Spleen (tissue), 11 donors: Measurements from ENCODE around the gene LTB. TPM values are rescaled to one million over a fixed set of nuclear protein-coding genes. Genes with fewer than 3 reads are reported as not detected.

Source experiments
- DNase-seq: peaks from one replicate; pipeline ENCODE4 v3.0.0-alpha.2; 2020
- H3K27ac ChIP-seq, 8 donors: fragments of 200-600 bp; sonication (generic) in 7 of 8; 1 replicate in 4 of 8; 2 replicates in 4 of 8; pipeline versions ENCODE4 v1.5.0 to v1.8.0; 2016 to 2021; ENCODE audit warnings: inconsistent platforms in 4 of 8, mild to moderate bottlenecking in 4 of 8, moderate library complexity in 1 of 8
- H3K27me3 ChIP-seq, 7 donors: fragments of 200-600 bp; sonication (generic) in 6 of 7; replicated peaks in 1 of 7; 1 replicate in 4 of 7; 2 replicates in 3 of 7; pipeline versions ENCODE4 v1.5.0 to v1.8.0; 2016 to 2021; ENCODE audit warnings: inconsistent platforms in 3 of 7, mild to moderate bottlenecking in 1 of 7
- H3K36me3 ChIP-seq, 6 donors: fragments of 200-600 bp; sonication (generic) in 5 of 6; 1 replicate in 4 of 6; 2 replicates in 2 of 6; pipeline versions ENCODE4 v1.5.0 to v1.8.0; 2016 to 2021; ENCODE audit warnings: inconsistent platforms in 2 of 6
- H3K4me1 ChIP-seq, 6 donors: fragments of 200-600 bp; sonication (generic) in 5 of 6; 1 replicate in 3 of 6; 2 replicates in 3 of 6; pipeline versions ENCODE4 v1.5.0 to v1.8.0; 2016 to 2021; ENCODE audit warnings: inconsistent platforms in 3 of 6
- H3K4me3 ChIP-seq, 8 donors: fragments of 200-600 bp; sonication (generic) in 7 of 8; 1 replicate in 4 of 8; 2 replicates in 4 of 8; pipeline versions ENCODE4 v1.5.0 to v1.8.0; 2016 to 2021; ENCODE audit warnings: inconsistent platforms in 4 of 8, mild to moderate bottlenecking in 4 of 8, moderate library complexity in 2 of 8
- H3K9me3 ChIP-seq, 8 donors: fragments of 200-600 bp; sonication (generic) in 7 of 8; 1 replicate in 4 of 8; 2 replicates in 4 of 8; pipeline versions ENCODE4 v1.5.0 to v1.8.0; 2016 to 2021; ENCODE audit warnings: inconsistent platforms in 4 of 8
- CTCF ChIP-seq, 11 experiments: fragments of 200-600 bp in 7 of 11; fragments of 450-650 bp in 4 of 11; sonication (generic) in 4 of 11; IDR thresholded peaks in 8 of 11; conservative IDR thresholded peaks in 3 of 11; 1 replicate in 7 of 11; 2 replicates in 4 of 11; pipeline versions ENCODE4 v1.4.0 to v1.8.0; 2016 to 2021; ENCODE audit warnings: antibody characterized with exemption in 11 of 11, inconsistent platforms in 4 of 11, mild to moderate bottlenecking in 1 of 11
- POLR2A ChIP-seq, 3 donors: fragments of 450-650 bp; IDR thresholded peaks; one replicate each; pipeline ENCODE4 v1.5.1; 2017; ENCODE audit warnings: antibody characterized with exemption in 3 of 3, mild to moderate bottlenecking in 1 of 3
- POLR2AphosphoS5 ChIP-seq, 3 donors: sonication (generic); formaldehyde crosslinking; IDR thresholded peaks; one replicate each; pipeline ENCODE4 v1.5.1; 2017; ENCODE audit warnings: antibody characterized with exemption in 3 of 3
- WGBS, 5 donors: extraction: QIAGEN DNeasy Blood & Tissue Kit in 3 of 5; methylation state at CpG; one replicate each; pipeline versions ENCODE4 v1.1.5 to v1.1.7; 2013 to 2018; 5-methylcytosine and 5-hydroxymethylcytosine counted together
- intact Hi-C: fragments of 100-400 bp; cut with DNase I; formaldehyde crosslinking; loops from one replicate; pipeline ENCODE4 v1.15.0; 2023; ENCODE audit warnings: low total_unique reads
- polyA plus RNA-seq, 3 donors: library from polyadenylated mRNA; stranded (reverse); fragments of 200-250 nt; gene quantifications; one replicate each; pipeline ENCODE4 v1.2.1, GENCODE V29; 2013
- total RNA-seq, 7 donors: library from RNA; depleted of rRNA in 3 of 7; stranded (reverse); fragments of >200 nt in 3 of 7; fragmentation: NEBNext Ultra II Directional in 4 of 7; extraction: Animal tissue kit (Norgen Biotek cat#: 25700) in 4 of 7; gene quantifications; one replicate each; pipeline versions ENCODE4 v1.1.0 to v1.2.1, GENCODE V29; 2016 to 2021
- donor health status: healthy with polysubstance abuse.
- donor health status: DM: no; HTN: no; CAD: no; lungs with moderate emphysema.
- donor health status: DM: no; HTN: no; CAD: no.
- donor health status: Bipolar disorder and iron deficiency.
- donor health status: healthy.
- donor health status: DM: no; HTN: no; CAD: no.
- donor health status: DM: yes; HTN: yes; CAD: no.

The LTB gene
- total and polyA plus RNA-seq, 10 donors, result 83.0 to 1,256 (median 226) TPM

GRCh38 chr6:31573239-31574105, 8.8 kb downstream of the LTB start:
- TF ChIP-seq CTCF (IDR thresholded peaks at IDR 0.05 in 8 of 11, conservative IDR thresholded peaks at IDR 0.05 in 3 of 11), result no peak
- TF ChIP-seq POLR2A (IDR thresholded peaks at IDR 0.05), result no peak
- peak; percentile 58 for DNase-seq
- no peaks in the 10 kb centered on the region for H3K27me3 ChIP-seq
- no peaks in the 10 kb centered on the region for H3K9me3 ChIP-seq
- peaks cover 45 to 100% (median 83%) of the 10 kb centered on the region in 6 donors for H3K4me1 ChIP-seq
- WGBS, 5 donors, result 84 to 95% (median 90%) methylated on average over 9 of the region's 9 CpGs
- H3K4me3 ChIP-seq, result peak overlapping the region in 1 of 8 donors; percentile 71
- intact Hi-C loops, result no loop called here
- H3K36me3 ChIP-seq, result peaks cover 0 to 20% (median 1%) of the 10 kb centered on the region in 6 donors
- H3K27ac ChIP-seq, result peak overlapping the region; percentile 36 to 98 (median 89)

- DNase-seq, result peak; percentile 92
Observed at GRCh38 chr6:31572041-31572911, 9.9 kb downstream of the LTB start, which contains the start of gene LTA. Gene LTA (plus strand): TSS chr6:31572289. CDS start chr6:31572743, 454 bp downstream.

GRCh38 chr6:31569861-31570536, 12.2 kb downstream of the LTB start:
- 73 to 83% (median 76%) methylated on average over 1 of the region's 1 CpG for WGBS, 5 donors
- Histone ChIP-seq H3K36me3 (no peaks in the 10 kb centered on the region), H3K27ac (peak overlapping the region in 7 of 8 donors; percentile 21 to 98 (median 65)), H3K9me3 (no peaks in the 10 kb centered on the region), H3K4me3 (peak overlapping the region in 1 of 8 donors; percentile 17), H3K27me3 (no peaks in the 10 kb centered on the region), H3K4me1 (peaks cover 41 to 98% (median 71%) of the 10 kb centered on the region in 6 donors)
- DNase-seq, result peak; percentile 22
- intact Hi-C loops, result no loop called here
- no peak for TF ChIP-seq POLR2AphosphoS5 (IDR thresholded peaks at IDR 0.05)
- no peak for TF ChIP-seq POLR2A (IDR thresholded peaks at IDR 0.05)
- TF ChIP-seq CTCF (IDR thresholded peaks at IDR 0.05 in 8 of 11, conservative IDR thresholded peaks at IDR 0.05 in 3 of 11), result no peak

More at GRCh38 chr6:31572041-31572911, 9.9 kb downstream of the LTB start, which contains the start of gene LTA:
- Histone ChIP-seq H3K27ac (peak within 1 kb of the TSS; percentile 64 to 98 (median 89)), H3K27me3 (no peaks in the 10 kb centered on the region), H3K36me3 (peaks cover 0 to 8% (median 0%) of the 10 kb centered on the region in 6 donors), H3K9me3 (no peaks in the 10 kb centered on the region), H3K4me3 (peak within 1 kb of the TSS; percentile 16 to 71 (median 42)), H3K4me1 (peaks cover 43 to 100% (median 83%) of the 10 kb centered on the region in 6 donors)
- intact Hi-C loops, result no loop called here
- WGBS, 5 donors, result 47 to 68% (median 62%) methylated on average over 27 of the region's 27 CpGs
- peak in 1 of 3 donors; percentile 58 for TF ChIP-seq POLR2A (IDR thresholded peaks at IDR 0.05)
- no peak for TF ChIP-seq CTCF (IDR thresholded peaks at IDR 0.05 in 8 of 11, conservative IDR thresholded peaks at IDR 0.05 in 3 of 11)
- peak; percentile 80 to 85 (median 85) for TF ChIP-seq POLR2AphosphoS5 (IDR thresholded peaks at IDR 0.05)
